Ishikawa (cell line): ENCODE results near the gene RAVER2.

ENCODE experiments used
- CEBPB ChIP-seq: IDR thresholded peaks from 2 replicates; pipeline ENCODE4 v1.6.1; 2012
- CREB1 ChIP-seq: IDR thresholded peaks from 2 replicates; pipeline ENCODE4 v1.6.1; 2012; ENCODE audit warnings: low read depth
- EGR1 ChIP-seq: IDR thresholded peaks from 2 replicates; pipeline ENCODE4 v1.6.1; 2012
- EP300 ChIP-seq: IDR thresholded peaks from 2 replicates; pipeline ENCODE4 v1.6.1; 2012; ENCODE audit warnings: borderline replicate concordance
- FOXM1 ChIP-seq: IDR thresholded peaks from 2 replicates; pipeline ENCODE4 v1.6.1; 2012; ENCODE audit warnings: low read depth, borderline replicate concordance
- NFIC ChIP-seq: IDR thresholded peaks from 2 replicates; pipeline ENCODE4 v1.6.1; 2012
- RAD21 ChIP-seq: IDR thresholded peaks from 2 replicates; pipeline ENCODE4 v1.6.1; 2012; ENCODE audit warnings: low read depth
- REST ChIP-seq: IDR thresholded peaks from 2 replicates; pipeline ENCODE4 v1.6.1; 2012; ENCODE audit warnings: low read depth, mild to moderate bottlenecking
- TAF1 ChIP-seq: IDR thresholded peaks from 2 replicates; pipeline ENCODE4 v1.6.1; 2012; ENCODE audit warnings: low read depth, mild to moderate bottlenecking
- TCF12 ChIP-seq: IDR thresholded peaks from 2 replicates; pipeline ENCODE4 v1.6.1; 2012; ENCODE audit warnings: low read depth
- TEAD4 ChIP-seq: IDR thresholded peaks from 2 replicates; pipeline ENCODE4 v1.6.1; 2012
- YY1 ChIP-seq: IDR thresholded peaks from 2 replicates; pipeline ENCODE4 v1.6.1; 2012; ENCODE audit warnings: low read depth
- ZBTB7A ChIP-seq: IDR thresholded peaks from 2 replicates; pipeline ENCODE4 v1.6.1; 2012; ENCODE audit warnings: low read depth
- TF ChIP-seq, protein P1 (sequence below): IDR thresholded peaks from 2 replicates; pipeline ENCODE4 v1.6.1; 2012
- TF ChIP-seq, protein P2 (sequence below): IDR thresholded peaks from 2 replicates; pipeline ENCODE4 v1.6.1; 2012

RAVER2 gene

GRCh38 chr1:64745986-64746940, 1.4 kb downstream of the RAVER2 start:
- TF ChIP-seq NFIC (no peak), ZBTB7A (no peak), EP300 (no peak), TCF12 (no peak), RAD21 (no peak)
- TF ChIP-seq, protein P1, sequence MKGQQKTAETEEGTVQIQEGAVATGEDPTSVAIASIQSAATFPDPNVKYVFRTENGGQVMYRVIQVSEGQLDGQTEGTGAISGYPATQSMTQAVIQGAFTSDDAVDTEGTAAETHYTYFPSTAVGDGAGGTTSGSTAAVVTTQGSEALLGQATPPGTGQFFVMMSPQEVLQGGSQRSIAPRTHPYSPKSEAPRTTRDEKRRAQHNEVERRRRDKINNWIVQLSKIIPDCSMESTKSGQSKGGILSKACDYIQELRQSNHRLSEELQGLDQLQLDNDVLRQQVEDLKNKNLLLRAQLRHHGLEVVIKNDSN: no peak

DNA sequence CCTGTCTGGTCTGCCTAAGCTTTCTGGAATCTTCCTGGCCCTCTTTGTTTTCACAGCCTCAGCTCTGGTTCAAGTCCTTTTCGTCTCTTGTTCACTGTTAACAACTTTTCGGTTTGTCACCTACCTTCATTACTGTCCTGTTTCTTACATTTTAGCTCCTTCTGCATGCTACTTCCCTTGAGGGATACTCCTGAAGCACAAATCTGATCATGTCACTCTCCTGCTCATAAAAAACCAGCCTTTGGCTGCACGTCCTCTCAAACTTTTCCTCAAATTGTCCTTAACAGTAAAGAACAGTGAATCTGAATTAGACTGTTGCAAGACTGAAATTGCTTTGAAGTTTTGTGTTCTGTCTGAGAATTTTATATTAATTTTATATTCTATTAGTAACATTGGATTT, 3.3 kb downstream of the RAVER2 start:
- no peak for TF ChIP-seq FOXM1
- TF ChIP-seq YY1: no peak
- no peak for TF ChIP-seq ZBTB7A
- no peak for TF ChIP-seq REST
- TF ChIP-seq, protein P1: no peak
- no peak for TF ChIP-seq CEBPB
- no peak for TF ChIP-seq RAD21
- no peak for TF ChIP-seq TCF12
- TF ChIP-seq, protein P2, sequence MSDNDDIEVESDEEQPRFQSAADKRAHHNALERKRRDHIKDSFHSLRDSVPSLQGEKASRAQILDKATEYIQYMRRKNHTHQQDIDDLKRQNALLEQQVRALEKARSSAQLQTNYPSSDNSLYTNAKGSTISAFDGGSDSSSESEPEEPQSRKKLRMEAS: no peak
- TF ChIP-seq EGR1: no peak
- no peak for TF ChIP-seq TEAD4
- TF ChIP-seq EP300: no peak
- TF ChIP-seq NFIC: no peak
- TF ChIP-seq TAF1: no peak
- no peak for TF ChIP-seq CREB1

DNA sequence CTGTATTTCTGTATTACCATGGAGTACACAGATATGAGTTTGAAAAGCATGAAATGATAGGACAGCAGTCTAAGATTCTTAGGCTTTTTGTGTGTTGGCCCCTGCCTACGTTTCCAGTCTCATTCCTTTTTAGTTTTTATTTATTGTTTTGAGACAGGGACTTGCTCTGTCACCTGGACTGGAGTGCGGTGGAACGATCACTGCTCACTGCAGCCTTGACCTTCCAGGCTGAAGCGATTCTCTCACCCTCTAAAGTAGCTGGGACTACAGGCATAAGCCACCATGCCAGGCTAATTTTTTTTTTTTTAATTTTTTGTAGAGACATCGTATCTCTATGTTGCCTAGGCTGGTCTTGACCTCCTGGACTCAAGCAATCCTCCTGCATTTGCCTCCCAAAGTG, 3.8 kb downstream of the RAVER2 start:
- TF ChIP-seq TEAD4 (no peak), ZBTB7A (no peak), RAD21 (no peak), EGR1 (no peak), TAF1 (no peak), REST (no peak), EP300 (no peak), TCF12 (no peak), YY1 (no peak), CREB1 (no peak), CEBPB (no peak), NFIC (no peak), FOXM1 (no peak)
- TF ChIP-seq, protein P2: no peak
- TF ChIP-seq, protein P1: no peak

DNA sequence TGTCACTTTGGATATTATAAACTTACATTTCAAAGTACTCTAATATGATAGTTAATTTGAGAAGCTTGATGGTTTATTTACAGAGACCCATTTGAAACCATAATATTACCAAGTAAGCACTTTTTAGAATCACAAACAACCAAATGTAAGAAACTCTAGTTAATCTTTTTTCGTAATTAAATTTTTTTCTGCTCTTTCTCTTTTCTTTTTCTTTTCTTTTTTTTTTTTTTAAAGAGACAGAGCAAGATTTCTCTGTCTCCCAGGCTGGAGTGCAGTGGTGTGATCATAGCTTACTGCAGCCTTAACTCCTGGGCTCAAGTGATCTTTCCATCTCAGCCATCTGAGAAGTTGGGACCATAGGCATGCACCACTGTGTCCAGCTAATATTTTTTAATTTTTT, 5.2 kb downstream of the RAVER2 start:
- TF ChIP-seq CEBPB (no peak), TEAD4 (no peak)

DNA sequence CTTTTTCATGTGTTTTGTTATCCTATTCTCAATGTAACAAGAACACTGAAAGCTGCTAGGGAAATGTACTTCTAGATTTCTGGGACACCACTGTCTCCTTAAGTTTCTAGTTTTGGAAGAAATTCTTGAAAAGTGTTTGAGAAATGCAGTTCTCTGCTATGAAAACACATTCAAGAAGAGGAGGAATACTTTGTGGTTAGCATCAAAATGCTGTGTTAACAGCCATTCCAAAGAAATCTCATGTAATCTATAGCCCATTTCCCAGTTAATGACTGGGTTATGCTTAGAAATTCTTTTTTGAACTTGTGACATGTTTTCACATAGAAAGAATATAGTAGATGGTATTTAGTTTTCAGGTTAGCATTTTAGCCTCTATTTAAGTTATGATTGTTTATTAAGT, 6.0 kb downstream of the RAVER2 start:
- no peak for TF ChIP-seq CEBPB
- TF ChIP-seq CREB1: no peak
- no peak for TF ChIP-seq ZBTB7A

GRCh38 chr1:64754173-64754572, 9.3 kb downstream of the RAVER2 start:
- no peak for TF ChIP-seq REST
- no peak for TF ChIP-seq ZBTB7A
- TF ChIP-seq EP300: no peak
- no peak for TF ChIP-seq TCF12
- TF ChIP-seq FOXM1: no peak
- no peak for TF ChIP-seq RAD21
- TF ChIP-seq EGR1: no peak
- no peak for TF ChIP-seq YY1
